ENCODE data around the gene ACAA2.

Gene ACAA2

DNA sequence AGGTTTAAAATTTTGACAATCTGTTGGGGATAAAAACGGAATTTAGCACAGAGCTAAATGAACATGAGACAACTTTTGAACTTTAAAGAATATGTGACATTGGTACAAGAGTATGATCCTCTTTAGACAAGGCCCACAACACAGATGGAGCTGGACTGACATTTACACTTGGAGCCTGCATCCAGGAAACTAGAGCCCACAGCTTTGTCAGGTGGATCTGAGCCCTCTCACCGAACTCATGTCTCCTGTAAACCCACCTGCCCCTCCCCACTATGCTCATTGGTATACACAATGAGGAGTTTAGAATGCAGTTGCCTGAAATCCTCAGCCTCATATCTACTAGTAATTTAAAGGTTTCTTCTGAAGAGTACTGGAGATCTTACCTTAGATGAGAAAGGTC lies 22.1 kb upstream of the ACAA2 start:
- Histone ChIP-seq H3K36me3 (no peaks in the 10 kb centered on the region), H3K4me1 (no peaks in the 10 kb centered on the region), H3K9me3 (no peaks in the 10 kb centered on the region), H3K4me3 (ENCODE audit: low read depth, low read length) (no peak overlapping the region), H3K27me3 (no peaks in the 10 kb centered on the region)
- TF ChIP-seq, protein P1, sequence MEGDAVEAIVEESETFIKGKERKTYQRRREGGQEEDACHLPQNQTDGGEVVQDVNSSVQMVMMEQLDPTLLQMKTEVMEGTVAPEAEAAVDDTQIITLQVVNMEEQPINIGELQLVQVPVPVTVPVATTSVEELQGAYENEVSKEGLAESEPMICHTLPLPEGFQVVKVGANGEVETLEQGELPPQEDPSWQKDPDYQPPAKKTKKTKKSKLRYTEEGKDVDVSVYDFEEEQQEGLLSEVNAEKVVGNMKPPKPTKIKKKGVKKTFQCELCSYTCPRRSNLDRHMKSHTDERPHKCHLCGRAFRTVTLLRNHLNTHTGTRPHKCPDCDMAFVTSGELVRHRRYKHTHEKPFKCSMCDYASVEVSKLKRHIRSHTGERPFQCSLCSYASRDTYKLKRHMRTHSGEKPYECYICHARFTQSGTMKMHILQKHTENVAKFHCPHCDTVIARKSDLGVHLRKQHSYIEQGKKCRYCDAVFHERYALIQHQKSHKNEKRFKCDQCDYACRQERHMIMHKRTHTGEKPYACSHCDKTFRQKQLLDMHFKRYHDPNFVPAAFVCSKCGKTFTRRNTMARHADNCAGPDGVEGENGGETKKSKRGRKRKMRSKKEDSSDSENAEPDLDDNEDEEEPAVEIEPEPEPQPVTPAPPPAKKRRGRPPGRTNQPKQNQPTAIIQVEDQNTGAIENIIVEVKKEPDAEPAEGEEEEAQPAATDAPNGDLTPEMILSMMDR (IDR thresholded peaks at IDR 0.05; ENCODE audit: low read depth, low read length), result no peak
- no peak for DNase-seq

DNA sequence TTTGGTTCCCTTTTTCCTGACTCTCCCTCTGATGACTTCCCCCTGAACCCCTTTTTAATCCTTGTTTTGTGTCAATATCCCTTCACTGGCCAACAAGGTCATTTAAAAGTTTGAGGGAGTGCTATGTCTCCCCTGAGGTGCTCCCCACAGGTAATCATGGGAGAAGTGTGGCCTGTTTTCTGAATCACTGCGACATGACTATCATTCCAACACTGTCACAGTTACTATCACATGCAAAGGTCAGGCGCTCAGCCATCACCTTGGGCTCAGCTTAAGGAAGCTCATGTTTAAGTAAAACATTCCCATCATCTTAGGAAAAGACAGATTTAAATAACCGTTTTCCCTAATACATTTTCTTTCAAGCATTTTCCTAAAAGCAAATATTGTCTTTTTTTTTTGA lies 20.9 kb upstream of the ACAA2 start:
- Histone ChIP-seq H3K4me1 (no peaks in the 10 kb centered on the region), H3K4me3 (ENCODE audit: low read depth, low read length) (no peak overlapping the region)
- TF ChIP-seq, protein P1 (IDR thresholded peaks at IDR 0.05; ENCODE audit: low read depth, low read length), result no peak

GRCh38 chr18:49833814-49834213 lies 20.5 kb upstream of the ACAA2 start:
- Histone ChIP-seq H3K9me3 (no peaks in the 10 kb centered on the region), H3K4me3 (ENCODE audit: low read depth, low read length) (no peak overlapping the region), H3K4me1 (no peaks in the 10 kb centered on the region), H3K27me3 (no peaks in the 10 kb centered on the region), H3K36me3 (no peaks in the 10 kb centered on the region)
- TF ChIP-seq, protein P1 (IDR thresholded peaks at IDR 0.05; ENCODE audit: low read depth, low read length), result no peak
- no peak for DNase-seq

More for the DNA sequence above, 20.9 kb upstream of the ACAA2 start:
- Histone ChIP-seq H3K36me3 (no peaks in the 10 kb centered on the region), H3K9me3 (no peaks in the 10 kb centered on the region), H3K27me3 (no peaks in the 10 kb centered on the region)
- DNase-seq, result no peak

DNA sequence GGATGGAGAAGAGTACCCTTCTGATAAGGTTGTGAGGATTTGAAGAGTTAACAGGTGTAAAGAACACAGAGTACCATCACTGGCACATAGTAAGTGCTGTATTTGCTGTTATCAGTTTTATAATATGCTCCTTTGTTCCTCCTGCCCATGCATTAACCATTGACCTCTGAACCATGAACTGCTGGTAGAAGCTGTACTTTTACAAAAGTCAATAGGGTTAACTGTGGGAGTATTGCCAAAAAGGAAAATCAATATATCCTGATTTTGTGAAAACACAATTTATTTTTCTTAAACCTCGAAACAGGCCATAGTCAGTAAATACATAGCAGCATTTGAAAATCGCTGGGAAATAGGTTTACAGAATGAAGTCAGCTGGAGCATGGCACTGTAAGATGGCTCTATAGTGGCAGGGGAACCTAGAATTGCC lies 18.9 kb upstream of the ACAA2 start:
- Histone ChIP-seq H3K4me1 (no peaks in the 10 kb centered on the region), H3K27me3 (no peaks in the 10 kb centered on the region), H3K9me3 (no peaks in the 10 kb centered on the region), H3K36me3 (no peaks in the 10 kb centered on the region), H3K4me3 (ENCODE audit: low read depth, low read length) (no peak overlapping the region)
- DNase-seq, result no peak
- TF ChIP-seq, protein P1 (IDR thresholded peaks at IDR 0.05; ENCODE audit: low read depth, low read length), result no peak

- no peaks in the 10 kb centered on the region for H3K4me1 ChIP-seq
- no peaks in the 10 kb centered on the region for H3K27me3 ChIP-seq
- H3K4me3 ChIP-seq (ENCODE audit: low read depth, low read length), result no peak overlapping the region
- DNase-seq, result no peak
- TF ChIP-seq, protein P1 (IDR thresholded peaks at IDR 0.05; ENCODE audit: low read depth, low read length), result no peak
- no peaks in the 10 kb centered on the region for H3K36me3 ChIP-seq
- H3K9me3 ChIP-seq, result no peaks in the 10 kb centered on the region
Observed at GRCh38 chr18:49827996-49828395, 14.7 kb upstream of the ACAA2 start.

GRCh38 chr18:49819823-49820671 lies 6.7 kb upstream of the ACAA2 start:
- no peak for DNase-seq
- Histone ChIP-seq H3K27me3 (no peaks in the 10 kb centered on the region), H3K4me1 (no peaks in the 10 kb centered on the region), H3K4me3 (ENCODE audit: low read depth, low read length) (no peak overlapping the region), H3K36me3 (no peaks in the 10 kb centered on the region), H3K9me3 (no peaks in the 10 kb centered on the region)
- TF ChIP-seq, protein P1 (IDR thresholded peaks at IDR 0.05; ENCODE audit: low read depth, low read length), result no peak

All from BE2C (cell line).